GM23338 (cell line): ENCODE data around the gene RUNDC3A.

Experiments used
- EZH2 ChIP-seq: fragments of 200-600 bp; sonication (generic); IDR thresholded peaks from one replicate; pipeline ENCODE4 v1.8.0; 2017; ENCODE audit warnings: antibody characterized with exemption, mild to moderate bottlenecking, low read depth; ENCODE audit not compliant: unreplicated experiment
- EZH2phosphoT487 ChIP-seq: fragments of 200-600 bp; sonication (generic); IDR thresholded peaks from one replicate; pipeline ENCODE4 v1.8.1; 2018; ENCODE audit warnings: antibody characterized with exemption; ENCODE audit not compliant: unreplicated experiment
- POLR2AphosphoS5 ChIP-seq: IDR thresholded peaks from 2 replicates; pipeline ENCODE4 v1.6.1; 2016; ENCODE audit warnings: antibody characterized with exemption, low read depth
- ZNF114 ChIP-seq: fragments of 250-450 bp; sonication (Bioruptor Pico); IDR thresholded peaks from 2 replicates; pipeline ENCODE4 v1.5.0; 2020; ENCODE audit warnings: mild to moderate bottlenecking, moderate library complexity
- TF ChIP-seq, protein P1 (sequence below), 2 experiments: fragments of 200-600 bp in 1 of 2; sonication (generic) in 1 of 2; conservative IDR thresholded peaks; 2 replicates each; pipeline versions ENCODE4 v1.5.1 to v1.6.1; 2016 to 2017; ENCODE audit warnings: antibody characterized with exemption in 2 of 2, low read depth in 2 of 2, mild to moderate bottlenecking in 2 of 2, moderate library complexity in 1 of 2
- TF ChIP-seq, protein P2 (sequence below): IDR thresholded peaks from one replicate; pipeline ENCODE4 v1.6.1; 2018; ENCODE audit warnings: antibody characterized with exemption; ENCODE audit not compliant: unreplicated experiment
- TF ChIP-seq, protein P3 (sequence below): IDR thresholded peaks from 2 replicates; pipeline ENCODE4 v1.6.1; 2016; ENCODE audit warnings: antibody characterized with exemption

DNA sequence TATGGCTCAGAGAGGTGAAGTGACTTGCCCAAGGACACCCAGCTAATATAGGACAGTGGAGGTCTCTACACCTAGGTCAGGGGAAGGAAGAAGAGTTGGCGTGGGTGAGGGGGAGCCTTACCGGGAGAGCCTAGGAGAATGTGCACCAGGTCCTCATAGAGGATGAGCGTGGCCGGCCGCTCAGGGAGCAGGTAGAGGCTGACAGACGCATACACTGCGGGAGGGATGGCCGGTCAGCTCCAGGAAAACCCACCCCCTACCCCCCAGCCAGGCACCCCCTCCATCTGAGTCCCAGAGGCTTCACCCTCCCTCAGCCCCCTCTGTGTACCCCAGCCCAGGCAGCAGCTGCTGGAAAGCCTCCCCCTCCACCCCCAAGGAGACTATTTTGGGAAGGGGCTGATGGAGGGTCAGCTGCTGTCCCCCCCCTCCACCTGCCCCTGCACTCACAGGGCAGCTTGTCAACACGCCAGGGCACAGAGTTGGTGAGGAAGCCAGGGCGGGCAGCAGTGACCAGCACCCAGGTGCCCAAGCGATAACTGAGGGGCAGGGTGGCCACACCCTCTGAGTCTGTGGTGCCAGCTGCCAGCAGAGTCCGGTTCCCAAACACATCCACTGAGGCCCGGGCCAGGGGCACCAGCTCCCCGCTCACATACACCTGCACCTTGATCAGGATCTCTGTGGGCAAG, 51.2 kb downstream of the RUNDC3A start:
- TF ChIP-seq, protein P1, sequence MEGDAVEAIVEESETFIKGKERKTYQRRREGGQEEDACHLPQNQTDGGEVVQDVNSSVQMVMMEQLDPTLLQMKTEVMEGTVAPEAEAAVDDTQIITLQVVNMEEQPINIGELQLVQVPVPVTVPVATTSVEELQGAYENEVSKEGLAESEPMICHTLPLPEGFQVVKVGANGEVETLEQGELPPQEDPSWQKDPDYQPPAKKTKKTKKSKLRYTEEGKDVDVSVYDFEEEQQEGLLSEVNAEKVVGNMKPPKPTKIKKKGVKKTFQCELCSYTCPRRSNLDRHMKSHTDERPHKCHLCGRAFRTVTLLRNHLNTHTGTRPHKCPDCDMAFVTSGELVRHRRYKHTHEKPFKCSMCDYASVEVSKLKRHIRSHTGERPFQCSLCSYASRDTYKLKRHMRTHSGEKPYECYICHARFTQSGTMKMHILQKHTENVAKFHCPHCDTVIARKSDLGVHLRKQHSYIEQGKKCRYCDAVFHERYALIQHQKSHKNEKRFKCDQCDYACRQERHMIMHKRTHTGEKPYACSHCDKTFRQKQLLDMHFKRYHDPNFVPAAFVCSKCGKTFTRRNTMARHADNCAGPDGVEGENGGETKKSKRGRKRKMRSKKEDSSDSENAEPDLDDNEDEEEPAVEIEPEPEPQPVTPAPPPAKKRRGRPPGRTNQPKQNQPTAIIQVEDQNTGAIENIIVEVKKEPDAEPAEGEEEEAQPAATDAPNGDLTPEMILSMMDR (conservative IDR thresholded peaks at IDR 0.05; ENCODE audit: low read depth in 2 of 2), result no peak
- TF ChIP-seq ZNF114 (no peak), POLR2AphosphoS5 (no peak), EZH2 (no peak), EZH2phosphoT487 (no peak)
- TF ChIP-seq, protein P2, sequence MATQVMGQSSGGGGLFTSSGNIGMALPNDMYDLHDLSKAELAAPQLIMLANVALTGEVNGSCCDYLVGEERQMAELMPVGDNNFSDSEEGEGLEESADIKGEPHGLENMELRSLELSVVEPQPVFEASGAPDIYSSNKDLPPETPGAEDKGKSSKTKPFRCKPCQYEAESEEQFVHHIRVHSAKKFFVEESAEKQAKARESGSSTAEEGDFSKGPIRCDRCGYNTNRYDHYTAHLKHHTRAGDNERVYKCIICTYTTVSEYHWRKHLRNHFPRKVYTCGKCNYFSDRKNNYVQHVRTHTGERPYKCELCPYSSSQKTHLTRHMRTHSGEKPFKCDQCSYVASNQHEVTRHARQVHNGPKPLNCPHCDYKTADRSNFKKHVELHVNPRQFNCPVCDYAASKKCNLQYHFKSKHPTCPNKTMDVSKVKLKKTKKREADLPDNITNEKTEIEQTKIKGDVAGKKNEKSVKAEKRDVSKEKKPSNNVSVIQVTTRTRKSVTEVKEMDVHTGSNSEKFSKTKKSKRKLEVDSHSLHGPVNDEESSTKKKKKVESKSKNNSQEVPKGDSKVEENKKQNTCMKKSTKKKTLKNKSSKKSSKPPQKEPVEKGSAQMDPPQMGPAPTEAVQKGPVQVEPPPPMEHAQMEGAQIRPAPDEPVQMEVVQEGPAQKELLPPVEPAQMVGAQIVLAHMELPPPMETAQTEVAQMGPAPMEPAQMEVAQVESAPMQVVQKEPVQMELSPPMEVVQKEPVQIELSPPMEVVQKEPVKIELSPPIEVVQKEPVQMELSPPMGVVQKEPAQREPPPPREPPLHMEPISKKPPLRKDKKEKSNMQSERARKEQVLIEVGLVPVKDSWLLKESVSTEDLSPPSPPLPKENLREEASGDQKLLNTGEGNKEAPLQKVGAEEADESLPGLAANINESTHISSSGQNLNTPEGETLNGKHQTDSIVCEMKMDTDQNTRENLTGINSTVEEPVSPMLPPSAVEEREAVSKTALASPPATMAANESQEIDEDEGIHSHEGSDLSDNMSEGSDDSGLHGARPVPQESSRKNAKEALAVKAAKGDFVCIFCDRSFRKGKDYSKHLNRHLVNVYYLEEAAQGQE, result no peak
- TF ChIP-seq, protein P3, sequence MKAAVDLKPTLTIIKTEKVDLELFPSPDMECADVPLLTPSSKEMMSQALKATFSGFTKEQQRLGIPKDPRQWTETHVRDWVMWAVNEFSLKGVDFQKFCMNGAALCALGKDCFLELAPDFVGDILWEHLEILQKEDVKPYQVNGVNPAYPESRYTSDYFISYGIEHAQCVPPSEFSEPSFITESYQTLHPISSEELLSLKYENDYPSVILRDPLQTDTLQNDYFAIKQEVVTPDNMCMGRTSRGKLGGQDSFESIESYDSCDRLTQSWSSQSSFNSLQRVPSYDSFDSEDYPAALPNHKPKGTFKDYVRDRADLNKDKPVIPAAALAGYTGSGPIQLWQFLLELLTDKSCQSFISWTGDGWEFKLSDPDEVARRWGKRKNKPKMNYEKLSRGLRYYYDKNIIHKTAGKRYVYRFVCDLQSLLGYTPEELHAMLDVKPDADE, result no peak
